ENCODE data around the gene FCER1G.
A peak's percentile ranks its signal among the peaks of the same experiment; 100 is the strongest.

FCER1G gene

DNA sequence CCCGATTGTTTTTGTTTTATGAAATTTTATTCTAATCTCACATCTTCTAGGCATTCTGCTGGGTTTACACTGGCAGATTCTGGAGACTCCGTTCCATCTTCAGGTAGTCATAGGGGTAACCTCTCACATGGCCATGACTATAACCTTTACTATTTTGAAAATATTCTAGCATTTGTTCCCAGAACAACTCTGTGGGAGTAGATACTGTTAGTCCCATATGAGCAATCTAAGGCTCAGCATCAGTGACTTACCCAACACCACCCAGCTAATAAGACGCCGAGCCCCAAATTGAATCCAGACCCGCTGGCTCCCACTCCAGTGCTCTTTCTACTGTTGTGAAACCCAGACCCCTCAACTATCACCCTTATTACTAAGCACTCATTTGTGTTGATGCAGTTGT is 26.1 kb upstream of the FCER1G start:
- DNase-seq, result no peak

DNA sequence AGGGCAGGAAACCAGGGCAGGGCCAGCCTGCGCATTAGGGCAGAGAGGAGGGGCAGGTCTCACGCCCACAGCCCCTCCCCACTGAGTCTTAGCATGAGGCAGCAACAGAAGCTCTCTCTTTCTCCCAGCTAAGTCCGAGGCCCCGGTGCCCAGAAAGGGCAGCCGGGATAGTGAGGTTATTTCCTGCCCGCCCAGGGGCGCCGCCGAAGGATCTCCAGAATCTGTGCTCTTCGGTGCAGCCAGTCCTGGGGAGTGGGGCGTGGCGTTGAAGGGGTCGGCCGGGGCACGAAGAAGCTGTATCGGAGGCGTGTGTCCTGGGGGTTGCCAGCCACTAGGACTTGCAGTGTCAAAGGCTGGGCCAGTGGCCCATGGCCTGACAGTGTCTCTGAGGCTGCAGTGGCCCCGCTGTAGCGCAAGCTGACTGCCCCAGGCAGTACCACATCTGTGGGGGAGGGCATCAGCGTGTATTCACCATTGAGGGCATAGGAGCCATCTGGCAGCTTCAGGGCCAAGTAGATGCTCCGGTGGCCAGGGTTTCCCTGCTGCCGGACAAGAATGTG is 24.1 kb upstream of the FCER1G start:
- DNase-seq, result no peak

DNA sequence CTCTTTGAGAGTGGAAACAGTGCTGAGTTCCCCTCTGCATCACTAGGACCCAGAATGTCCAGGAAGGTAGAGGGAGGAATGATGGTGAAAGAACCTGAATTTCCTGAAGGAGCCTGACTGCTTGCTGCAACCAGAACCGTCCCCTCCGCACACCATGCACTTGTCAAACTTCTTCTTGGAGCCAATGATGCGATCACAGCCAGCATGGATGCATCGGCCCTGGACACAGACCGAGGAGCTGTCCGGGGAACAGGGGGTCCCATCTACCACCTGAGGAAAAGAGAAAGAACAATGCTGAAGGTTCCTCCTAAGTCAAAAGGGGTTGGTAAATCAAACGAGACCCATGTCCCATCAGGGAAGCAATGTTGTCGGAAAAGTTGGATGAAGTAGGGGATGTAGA is 23.1 kb upstream of the FCER1G start:
- DNase-seq, result no peak

DNA sequence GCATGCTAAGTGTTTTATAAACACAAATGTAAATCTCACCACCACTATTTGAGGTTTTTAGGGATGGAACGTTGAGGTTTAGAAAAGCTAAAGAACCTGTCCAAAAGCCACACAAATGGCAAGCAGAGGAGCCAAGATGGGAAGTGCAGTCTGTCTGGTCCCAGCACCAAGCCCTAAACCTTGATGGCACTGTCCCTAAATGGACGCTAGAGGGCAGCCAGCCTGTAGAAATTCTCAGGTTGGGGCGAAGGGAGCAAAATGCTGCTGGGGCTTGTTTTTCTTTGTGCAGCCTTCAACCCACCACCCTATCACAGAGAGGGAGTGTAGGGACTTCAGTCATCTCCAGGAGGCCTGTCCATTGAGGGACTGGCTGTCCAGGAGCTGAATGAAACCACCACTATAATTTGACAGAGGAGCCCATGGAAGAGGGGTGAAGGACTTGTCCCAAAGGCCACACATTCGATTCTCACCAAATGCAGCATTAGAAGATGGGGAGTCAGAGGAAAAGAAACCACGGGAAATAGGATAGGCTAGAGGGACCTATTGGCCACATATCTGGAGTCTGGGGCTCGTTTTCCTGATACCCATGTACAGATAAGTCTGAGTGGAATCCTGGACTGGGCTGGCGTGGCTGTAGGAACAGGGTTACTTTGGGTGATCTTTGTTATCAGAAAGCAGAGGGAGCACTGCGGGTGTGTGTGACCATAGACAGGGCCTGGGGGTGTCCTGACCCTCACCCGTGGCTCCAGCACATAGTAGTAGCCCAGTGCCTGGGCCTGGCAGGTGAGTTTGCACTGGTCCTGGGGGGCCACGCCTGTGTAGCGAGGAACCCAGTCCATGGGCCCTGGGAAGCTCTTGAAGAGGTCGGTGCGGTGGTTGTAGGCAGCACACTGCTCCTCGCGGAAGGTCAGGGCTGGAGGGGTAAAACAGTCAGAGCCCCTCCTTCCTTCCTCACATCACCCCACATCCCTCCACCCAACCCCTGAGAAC is 22.3 kb upstream of the FCER1G start:
- peak; percentile 69 for DNase-seq

DNA sequence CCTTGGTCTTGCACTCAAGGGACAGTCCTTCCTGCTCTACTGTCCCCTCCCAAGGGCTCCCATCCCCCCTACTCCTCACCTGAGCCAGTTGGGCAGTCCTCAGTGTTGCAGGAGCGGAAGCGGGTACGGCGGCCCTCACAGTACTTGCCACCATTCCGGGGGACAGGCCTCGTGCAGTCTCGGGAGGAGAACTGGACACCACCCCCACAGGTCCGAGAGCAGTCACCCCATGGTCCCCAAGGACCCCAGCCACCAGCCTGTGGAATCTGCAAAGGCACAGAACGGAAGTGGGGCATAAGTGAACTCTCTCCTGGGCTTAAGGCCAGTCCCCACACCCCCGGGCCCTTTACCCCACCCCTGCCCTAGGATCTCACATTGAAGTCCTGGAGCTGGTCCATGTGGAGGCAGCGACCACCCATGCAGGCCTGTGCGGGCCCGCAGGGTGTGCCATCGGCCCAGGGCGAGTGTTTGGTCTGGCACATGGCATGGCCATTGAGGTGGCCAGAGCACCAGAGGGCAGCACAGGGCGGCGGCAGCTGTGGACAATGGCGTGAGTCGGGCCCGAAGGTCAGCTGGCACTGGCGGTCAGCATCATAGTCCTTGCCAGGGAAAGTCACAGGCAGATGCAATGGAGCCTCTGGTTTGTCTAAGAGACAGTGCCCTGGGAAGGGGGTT is 21.4 kb upstream of the FCER1G start:
- no peak for DNase-seq

DNA sequence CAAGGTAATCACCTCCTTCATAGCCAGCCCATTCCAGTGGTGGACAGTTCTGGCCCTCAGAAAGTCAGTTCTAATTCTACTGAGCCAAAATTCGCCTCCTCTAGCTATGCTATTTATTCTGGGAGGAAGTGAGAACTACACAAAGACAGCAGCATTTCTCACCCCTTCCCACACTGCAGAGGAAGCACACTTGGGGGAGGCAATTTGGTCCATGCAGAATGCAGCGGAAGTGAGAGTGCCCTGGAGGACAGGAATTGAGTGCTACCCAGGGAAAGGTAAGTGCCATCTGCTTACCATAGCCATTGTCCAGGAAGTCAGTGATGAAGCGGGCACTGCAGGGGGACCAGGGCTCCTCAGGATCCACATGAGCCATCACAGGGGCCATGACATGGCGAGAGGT is 19.9 kb upstream of the FCER1G start:
- DNase-seq, result no peak

DNA sequence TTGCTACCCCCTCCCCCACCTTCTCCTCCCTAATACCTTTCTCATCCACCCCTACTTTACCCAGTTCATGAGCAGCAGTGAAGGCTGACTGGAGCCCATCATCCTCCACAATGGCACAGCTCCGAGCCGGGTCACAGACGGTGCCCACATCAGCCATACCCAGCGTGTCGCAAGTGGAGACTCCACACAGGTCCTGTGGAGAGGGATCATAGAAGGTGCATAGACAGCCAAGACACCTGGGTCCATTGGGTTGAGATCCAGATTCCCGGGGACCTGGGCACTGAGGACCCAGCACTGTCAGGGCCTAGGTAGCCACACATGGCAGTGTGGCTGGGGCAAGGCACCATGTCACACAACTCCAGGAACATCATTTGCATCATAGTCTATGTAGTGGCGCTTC is 19.0 kb upstream of the FCER1G start:
- no peak for DNase-seq

DNA sequence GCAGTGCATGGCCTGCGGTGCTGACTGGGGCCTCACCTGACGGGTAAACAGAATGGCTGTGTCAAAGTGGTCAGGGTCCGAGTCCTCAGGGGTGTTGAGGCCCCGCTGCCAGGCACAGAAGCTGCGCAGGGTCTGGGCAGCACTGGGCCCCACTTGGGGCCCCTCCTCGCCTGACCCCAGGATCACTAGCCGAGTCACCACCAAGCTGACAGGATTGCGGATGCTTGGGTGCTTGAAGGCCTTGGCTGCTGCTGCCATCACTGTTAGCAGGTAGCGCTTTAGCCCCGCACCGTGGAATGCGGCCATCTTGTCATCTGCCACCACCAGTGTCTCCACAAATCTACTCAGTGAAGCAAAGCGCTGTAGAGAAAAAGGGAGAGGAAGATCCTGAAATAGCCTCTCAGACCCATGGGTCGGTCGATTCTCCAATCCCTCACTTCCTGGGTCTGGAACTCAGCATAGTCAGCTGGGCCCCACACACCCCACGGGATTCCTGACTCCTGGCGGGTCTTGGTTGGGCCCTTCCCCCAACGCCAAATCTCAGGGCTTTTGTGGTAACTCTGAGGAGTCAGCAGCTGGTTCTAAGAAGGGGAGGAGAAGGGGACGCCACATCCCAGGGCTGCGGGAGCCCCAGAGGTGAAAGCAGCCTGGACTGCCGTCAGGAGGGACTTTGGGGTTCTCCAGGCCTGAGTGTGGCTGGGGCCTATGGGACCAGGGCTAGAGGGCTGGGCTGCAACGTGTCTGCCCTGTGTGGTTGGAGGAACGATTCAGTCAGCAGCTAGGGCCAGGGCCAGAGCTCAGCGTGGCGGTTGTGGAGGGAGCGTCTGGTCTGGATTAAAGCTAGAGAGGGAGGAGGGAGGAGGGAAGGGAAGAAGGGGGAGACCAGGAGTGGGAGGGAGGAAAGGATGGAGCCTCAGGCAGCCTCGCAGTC is 18.3 kb upstream of the FCER1G start:
- DNase-seq, result no peak

DNA sequence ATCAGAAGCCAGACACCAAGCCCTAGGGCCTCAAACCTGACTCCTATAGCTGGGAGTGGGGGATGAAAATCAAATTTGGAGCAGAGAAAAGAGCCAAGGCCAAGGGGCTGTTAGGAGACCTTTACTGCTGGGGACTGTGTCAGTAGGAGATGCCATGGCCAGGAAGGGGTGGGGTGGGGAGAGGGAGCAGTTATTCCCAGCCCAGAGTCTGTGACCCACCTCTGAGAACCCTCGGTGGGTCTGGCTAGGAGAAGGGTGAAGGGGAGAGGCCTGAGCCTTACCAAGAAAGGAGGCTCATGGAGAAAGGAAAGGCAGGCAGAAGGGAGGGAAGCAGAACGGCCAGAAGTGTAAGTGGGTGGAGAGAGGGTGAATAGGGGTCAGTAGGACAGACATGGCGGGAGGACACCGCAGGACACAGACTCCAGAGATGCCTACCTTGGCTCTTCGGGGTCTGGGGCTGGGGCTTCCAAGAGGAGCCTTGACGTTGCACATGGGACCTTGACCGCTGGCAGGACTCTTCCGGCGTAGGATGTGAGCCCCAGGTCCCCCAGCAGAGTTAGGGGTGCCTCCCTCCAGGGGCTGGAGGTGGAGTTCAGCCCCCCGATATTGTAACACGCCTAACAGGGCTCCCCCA is 17.4 kb upstream of the FCER1G start:
- DNase-seq, result no peak

DNA sequence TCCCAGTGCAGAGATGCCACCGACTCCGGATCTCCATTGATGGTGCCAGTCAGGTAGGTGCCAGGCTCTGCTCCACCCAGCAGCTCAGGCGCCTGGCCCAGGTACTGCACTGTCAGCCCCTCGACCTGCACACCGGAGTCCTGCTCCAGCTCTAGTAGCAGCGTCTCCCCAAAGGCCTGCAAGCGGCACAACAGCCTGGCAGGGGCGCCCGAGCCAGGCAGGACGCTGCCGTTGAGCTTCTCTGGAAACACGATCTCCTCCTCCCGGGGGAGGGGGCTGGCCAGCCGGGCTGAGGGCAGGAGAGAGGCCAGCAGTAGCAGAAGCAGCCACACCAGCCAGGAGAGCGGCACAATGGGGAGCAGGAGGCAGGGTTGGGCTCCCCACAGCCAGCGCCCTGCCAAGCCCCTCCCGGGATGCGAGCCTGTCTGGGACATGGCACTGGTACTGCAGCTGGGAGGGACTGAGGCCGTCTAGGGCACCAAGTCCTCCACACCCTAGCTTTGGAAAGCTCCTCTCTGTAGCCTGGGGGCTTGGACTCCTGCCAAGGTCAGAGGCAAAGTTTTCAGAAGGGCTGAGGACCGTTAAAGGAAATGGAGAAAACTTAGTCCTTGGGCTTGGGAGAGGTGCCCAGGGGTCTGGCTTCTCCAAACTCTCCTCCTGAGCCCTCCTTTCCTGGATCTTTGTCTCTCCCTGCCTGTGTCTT is 16.8 kb upstream of the FCER1G start:
- no peak for DNase-seq

DNA sequence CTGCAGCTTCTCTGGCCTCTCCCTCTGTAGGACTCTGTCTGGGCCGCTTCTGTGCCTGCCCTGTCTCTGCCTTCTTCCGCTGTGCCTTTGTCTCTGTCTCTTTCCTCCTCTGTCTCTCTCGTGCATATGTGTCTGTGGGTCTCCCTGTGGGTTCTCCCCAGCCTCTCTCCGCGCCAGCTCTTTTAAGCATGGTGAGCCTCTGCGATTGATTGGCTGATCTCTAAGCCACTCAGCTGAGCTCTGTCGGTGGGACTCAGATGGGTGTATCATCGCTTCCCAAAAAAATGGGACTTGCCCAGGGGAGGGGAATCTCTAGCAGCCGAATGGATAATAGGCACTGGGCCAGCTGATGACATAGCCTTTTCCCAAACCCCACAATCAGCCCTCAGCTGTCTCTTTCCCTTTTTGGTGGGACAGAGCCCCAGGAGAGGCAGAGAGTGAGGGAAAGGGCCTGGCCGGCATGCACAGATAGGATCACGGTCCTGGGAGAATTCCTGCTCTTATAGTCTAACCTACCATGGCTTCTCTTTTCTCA is 16.1 kb upstream of the FCER1G start, which contains the start of gene ADAMTS4:
Gene ADAMTS4, minus strand, starts transcription at position 158 of the 535 bp plus-strand sequence. CDS start 427 bp downstream, outside the sequence.
- DNase-seq, result no peak

DNA sequence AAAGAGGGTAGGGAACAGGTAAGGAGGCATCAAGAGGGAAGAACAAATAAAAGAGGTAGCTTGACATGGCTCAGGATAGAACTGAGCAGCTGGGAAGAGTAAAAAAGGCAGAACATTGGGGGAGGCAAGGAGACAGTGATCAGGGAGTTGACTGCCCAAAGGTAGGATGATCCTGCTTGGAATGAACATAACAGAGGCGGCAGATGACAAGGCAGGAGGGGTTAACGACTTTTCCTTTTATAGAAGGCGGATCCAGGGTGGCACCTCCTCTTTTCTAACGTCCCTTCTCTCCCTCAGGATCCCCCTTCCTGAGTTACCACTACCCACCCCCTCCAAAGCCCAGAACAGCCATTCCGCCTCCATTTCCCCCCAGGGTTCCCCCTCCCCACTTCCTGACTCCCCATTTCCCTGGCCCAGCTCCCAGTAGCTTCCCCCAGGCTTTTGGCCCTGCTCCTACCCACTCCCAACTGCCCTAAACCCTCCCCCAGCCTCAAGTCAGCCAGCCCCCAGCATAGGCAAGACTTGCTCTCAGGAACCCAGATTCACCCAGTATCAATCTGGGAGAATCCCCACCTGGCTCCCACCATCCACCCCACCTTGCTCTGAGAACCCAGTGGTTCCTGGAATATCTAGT is 15.5 kb upstream of the FCER1G start:
- DNase-seq, result no peak

DNA sequence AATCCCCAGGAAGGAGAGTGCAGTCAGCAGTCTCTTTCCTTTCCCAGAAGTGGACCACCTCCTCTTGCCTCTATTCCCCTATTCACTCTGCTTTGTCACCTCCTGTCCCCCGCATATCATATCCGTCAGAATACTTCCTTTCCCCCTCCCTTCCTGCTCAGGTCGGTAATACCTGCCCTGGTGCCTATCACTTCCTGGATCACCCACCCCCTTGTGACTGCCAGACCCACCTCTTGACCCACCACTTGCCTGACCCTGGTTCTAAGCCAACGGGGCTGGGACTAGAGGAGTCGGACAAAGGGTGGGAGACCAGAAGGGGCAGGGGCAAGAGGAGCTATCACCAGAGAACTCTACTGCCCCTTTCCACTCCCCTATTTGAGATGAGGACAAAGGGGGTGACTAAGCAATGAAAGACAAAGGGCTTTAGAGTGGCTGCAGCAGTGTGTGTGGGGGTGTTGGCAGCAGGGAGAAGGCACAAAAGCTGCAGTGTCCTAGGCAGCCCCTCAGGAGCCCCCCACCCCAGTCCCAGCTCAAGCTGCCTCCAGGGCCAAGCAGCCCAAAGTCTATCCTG is 14.6 kb upstream of the FCER1G start:
- no peak for DNase-seq

DNA sequence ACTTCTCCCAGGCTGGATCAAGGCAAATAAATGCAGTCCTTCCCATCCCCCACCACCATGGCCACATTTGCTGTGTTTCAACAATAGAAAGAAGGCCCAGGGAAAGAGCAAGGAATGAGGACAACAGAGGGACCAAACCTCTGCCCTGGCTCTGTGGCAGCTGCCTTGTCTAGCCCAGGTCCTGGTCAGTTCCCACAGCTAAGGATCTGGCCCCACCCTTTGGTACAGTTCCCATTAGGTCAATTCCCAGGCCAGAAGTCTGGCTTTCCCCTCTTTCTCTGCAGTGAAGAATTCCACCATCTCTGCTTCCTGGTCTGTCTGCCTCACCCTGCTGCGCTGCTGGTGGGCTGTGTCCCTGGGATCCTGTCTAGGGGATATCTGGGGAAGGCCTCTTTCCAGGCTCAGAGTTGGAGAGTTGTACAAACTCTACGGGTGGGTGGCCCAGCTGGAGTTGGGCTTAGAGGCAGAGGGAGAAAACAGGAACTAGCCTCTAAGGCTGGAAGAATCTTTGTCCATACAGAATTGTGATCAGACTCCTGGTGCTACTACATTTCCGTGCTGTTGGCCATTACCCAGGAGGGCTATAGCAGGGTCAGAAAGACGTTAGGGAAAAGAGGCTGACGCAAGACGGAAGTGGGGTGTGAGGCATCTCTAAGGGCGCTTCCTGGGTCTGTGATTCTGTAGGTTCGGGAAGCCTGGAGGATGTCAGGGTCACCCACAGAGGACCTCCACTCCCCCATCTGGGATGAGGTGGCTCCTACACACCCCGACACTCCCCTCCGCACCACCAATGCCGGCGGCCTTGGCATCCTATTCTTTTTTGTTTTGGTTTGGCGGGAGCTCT is 13.9 kb upstream of the FCER1G start:
- no peak for DNase-seq

DNA sequence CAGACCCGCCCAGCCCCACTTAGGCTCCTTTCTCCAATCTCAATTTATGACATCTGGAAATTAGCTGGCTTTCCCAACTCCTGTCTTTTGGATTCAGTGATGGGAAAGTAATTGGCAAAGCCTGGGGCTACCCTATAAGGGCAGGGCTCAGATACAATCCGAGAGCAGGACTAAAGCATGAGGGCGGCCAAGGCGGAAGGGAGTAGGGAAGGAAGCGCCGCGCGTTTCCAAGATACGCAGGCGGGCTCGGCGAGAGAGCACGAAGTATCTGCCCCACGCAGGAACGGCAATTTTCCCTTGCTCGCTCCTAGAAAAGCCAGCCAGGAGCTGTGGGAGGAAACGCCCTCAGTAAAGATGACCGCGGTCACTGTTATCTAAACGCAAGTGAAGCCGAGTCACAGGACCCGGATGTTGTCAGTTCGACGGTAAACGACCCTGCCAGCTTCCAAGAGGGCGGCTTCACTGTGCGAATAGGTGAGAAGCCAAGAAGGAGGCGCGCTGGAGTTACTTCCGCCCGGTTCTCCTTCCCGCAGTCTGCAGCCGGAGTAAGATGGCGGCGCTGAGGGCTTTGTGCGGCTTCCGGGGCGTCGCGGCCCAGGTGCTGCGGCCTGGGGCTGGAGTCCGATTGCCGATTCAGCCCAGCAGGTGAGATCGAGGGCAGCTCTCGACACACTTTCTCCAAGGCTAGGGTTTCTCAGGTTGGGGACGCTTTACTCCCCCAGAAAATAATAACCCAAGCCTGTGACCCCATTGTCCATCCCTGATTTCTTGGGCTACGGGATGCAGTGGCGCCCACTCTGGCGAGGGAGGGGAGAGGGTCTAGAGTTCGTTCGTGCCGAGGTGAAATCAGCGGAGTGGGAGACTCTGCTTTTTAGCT is 13.0 kb upstream of the FCER1G start, which contains the start of gene NDUFS2:
Gene NDUFS2, plus strand, starts transcription at position 532 of the 877 bp plus-strand sequence. Its CDS starts 19 bp downstream, at position 551.
- peak; percentile 88 for DNase-seq

DNA sequence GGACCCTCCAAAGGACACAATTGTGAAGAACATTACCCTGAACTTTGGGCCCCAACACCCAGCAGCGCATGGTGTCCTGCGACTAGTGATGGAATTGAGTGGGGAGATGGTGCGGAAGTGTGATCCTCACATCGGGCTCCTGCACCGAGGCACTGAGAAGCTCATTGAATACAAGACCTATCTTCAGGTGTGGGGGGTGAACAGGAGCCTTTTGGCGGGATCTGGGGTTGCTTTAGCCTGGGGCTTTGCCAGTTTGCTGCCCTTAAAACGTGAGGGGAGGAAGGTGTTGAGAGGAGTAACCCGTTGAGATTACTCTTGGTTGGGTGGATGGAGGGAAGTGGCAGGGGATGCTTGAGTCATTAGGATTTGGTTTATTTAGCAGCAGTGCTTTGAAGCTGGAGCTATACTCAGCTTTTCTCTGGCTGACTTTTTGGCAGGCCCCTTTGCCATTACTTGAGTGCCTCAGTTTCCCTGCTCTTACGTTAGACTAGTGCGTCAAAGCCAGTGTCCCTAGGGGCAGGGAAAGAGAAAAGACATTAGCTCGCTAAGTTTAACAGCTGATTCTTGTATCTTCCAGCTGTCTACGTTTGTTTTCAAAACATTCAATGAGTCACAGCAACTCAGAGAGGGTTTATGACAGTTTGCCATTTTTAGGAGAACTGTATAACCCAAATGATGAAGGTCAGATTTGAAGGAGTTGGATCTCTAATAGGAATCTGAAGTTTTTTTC is 8.5 kb upstream of the FCER1G start:
- DNase-seq, result no peak

DNA sequence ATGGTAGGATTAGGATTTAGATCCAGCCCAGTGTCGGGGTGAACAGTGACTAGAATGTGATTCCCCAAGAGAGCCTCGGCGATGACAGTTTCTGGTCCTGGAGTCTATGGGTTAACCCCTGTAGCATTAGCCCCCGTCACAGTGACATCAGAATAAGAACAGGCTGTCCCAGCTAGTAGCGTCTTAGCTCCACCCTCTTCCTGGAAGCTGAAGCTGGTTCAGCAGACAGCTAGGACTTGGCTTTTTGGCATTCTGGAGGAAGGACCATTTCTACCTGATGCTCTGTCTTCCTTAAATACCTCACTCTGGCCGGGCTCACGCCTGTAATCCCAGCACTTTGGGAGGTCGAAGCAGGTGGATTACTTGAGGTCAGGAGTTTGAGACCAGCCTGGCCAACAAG is 7.9 kb upstream of the FCER1G start:
- DNase-seq, result no peak

All from 8988T (cell line).